Transverse colon (tissue), 4 donors: ENCODE results near the gene CSNK2B.

Experiments
- EP300 ChIP-seq: sonication (generic); formaldehyde crosslinking; IDR thresholded peaks from one replicate; pipeline ENCODE4 v1.6.1; 2017; ENCODE audit warnings: antibody characterized with exemption, low read depth
- POLR2A ChIP-seq: fragments of 450-650 bp; IDR thresholded peaks from one replicate; pipeline ENCODE4 v1.6.1; 2016; ENCODE audit warnings: antibody characterized with exemption, mild to moderate bottlenecking, moderate library complexity
- POLR2AphosphoS5 ChIP-seq, 3 donors: sonication (generic); formaldehyde crosslinking; IDR thresholded peaks; one replicate each; pipeline ENCODE4 v1.6.1; 2016; ENCODE audit warnings: antibody characterized with exemption in 3 of 3
- TF ChIP-seq, protein P1 (sequence below), 5 experiments: fragments of 200-600 bp in 3 of 5; fragments of 450-650 bp in 2 of 5; sonication (generic) in 3 of 5; IDR thresholded peaks; 1 replicate in 2 of 5; 2 replicates in 3 of 5; pipeline ENCODE4 v1.5.1; 2016 to 2017; ENCODE audit warnings: antibody characterized with exemption in 5 of 5, inconsistent platforms in 3 of 5, mild to moderate bottlenecking in 2 of 5, moderate library complexity in 1 of 5

- TF ChIP-seq, protein P1, sequence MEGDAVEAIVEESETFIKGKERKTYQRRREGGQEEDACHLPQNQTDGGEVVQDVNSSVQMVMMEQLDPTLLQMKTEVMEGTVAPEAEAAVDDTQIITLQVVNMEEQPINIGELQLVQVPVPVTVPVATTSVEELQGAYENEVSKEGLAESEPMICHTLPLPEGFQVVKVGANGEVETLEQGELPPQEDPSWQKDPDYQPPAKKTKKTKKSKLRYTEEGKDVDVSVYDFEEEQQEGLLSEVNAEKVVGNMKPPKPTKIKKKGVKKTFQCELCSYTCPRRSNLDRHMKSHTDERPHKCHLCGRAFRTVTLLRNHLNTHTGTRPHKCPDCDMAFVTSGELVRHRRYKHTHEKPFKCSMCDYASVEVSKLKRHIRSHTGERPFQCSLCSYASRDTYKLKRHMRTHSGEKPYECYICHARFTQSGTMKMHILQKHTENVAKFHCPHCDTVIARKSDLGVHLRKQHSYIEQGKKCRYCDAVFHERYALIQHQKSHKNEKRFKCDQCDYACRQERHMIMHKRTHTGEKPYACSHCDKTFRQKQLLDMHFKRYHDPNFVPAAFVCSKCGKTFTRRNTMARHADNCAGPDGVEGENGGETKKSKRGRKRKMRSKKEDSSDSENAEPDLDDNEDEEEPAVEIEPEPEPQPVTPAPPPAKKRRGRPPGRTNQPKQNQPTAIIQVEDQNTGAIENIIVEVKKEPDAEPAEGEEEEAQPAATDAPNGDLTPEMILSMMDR (IDR thresholded peaks at IDR 0.05): no peak
- TF ChIP-seq POLR2A: no peak
- no peak for TF ChIP-seq POLR2AphosphoS5 (IDR thresholded peaks at IDR 0.05)
- TF ChIP-seq EP300: no peak
Measured at GRCh38 chr6:31705931-31706330, 40.1 kb downstream of the CSNK2B start.
